Upper lobe of left lung (tissue), 6 donors: ENCODE measurements around the gene FAM120B. TPM values are rescaled to one million over a fixed set of nuclear protein-coding genes. Genes with fewer than 3 reads are reported as not detected.

ENCODE experiments used
- ATAC-seq, 2 donors: fragments of 200-7000 bp; cut with Tn5 transposase; one replicate each; pipeline ENCODE4 v1.9.1; 2022; ENCODE audit warnings: mild to moderate bottlenecking in 2 of 2, moderate library complexity in 2 of 2; ENCODE audit not compliant: low FRiP score in 2 of 2
- DNase-seq, 2 donors: peaks; one replicate each; pipeline ENCODE4 v3.0.0-alpha.2; 2019 to 2020
- H3K27ac ChIP-seq, 4 donors: fragments of 200-600 bp; sonication (generic); one replicate each; pipeline ENCODE4 v1.5.1; 2016 to 2019
- H3K27me3 ChIP-seq, 4 donors: fragments of 200-600 bp; sonication (generic); one replicate each; pipeline ENCODE4 v1.5.1; 2017 to 2019
- H3K36me3 ChIP-seq, 4 donors: fragments of 200-600 bp; sonication (generic); one replicate each; pipeline ENCODE4 v1.5.1; 2016 to 2019
- H3K4me1 ChIP-seq, 4 donors: fragments of 200-600 bp; sonication (generic); one replicate each; pipeline ENCODE4 v1.5.1; 2018 to 2019
- H3K4me3 ChIP-seq, 4 donors: fragments of 200-600 bp; sonication (generic); one replicate each; pipeline ENCODE4 v1.5.1; 2017 to 2019; ENCODE audit warnings: mild to moderate bottlenecking in 2 of 4, moderate library complexity in 1 of 4
- H3K9me3 ChIP-seq, 4 donors: fragments of 200-600 bp; sonication (generic); one replicate each; pipeline ENCODE4 v1.5.1; 2018 to 2019
- EP300 ChIP-seq, 4 donors: sonication (generic); formaldehyde crosslinking; IDR thresholded peaks; one replicate each; pipeline ENCODE4 v1.5.1; 2017; ENCODE audit warnings: antibody characterized with exemption in 4 of 4, control low read depth in 2 of 4
- POLR2A ChIP-seq, 4 donors: fragments of 450-650 bp; IDR thresholded peaks; one replicate each; pipeline ENCODE4 v1.5.1; 2016 to 2017; ENCODE audit warnings: antibody characterized with exemption in 4 of 4, mild to moderate bottlenecking in 2 of 4
- POLR2AphosphoS5 ChIP-seq, 2 donors: sonication (generic); formaldehyde crosslinking; IDR thresholded peaks; one replicate each; pipeline ENCODE4 v1.5.1; 2017; ENCODE audit warnings: antibody characterized with exemption in 2 of 2
- WGBS, 2 donors: methylation state at CpG; one replicate each; pipeline ENCODE4 v1.1.5; 2017 to 2018; 5-methylcytosine and 5-hydroxymethylcytosine counted together
- total RNA-seq, 6 donors: library from RNA; depleted of rRNA in 4 of 6; stranded (reverse); fragments of >200 nt in 4 of 6; gene quantifications; one replicate each; pipeline versions ENCODE4 v1.1.0 to v1.2.1, GENCODE V29; 2016 to 2021
- TF ChIP-seq, protein P1 (sequence below), 6 experiments: fragments of 450-650 bp in 4 of 6; fragments of 200-600 bp in 2 of 6; sonication (generic) in 2 of 6; IDR thresholded peaks; one replicate each; pipeline ENCODE4 v1.5.1; 2016 to 2019; ENCODE audit warnings: antibody characterized with exemption in 6 of 6
- donor health status: DM: no; HTN: no; CAD: no; lungs with moderate emphysema.
- donor health status: DM: no; HTN: yes; CAD: no; lungs with severe emphysema.

Gene FAM120B
- total RNA-seq, 6 donors from 2014 or later, result 20.1 to 51.3 (median 28.3) TPM

DNA sequence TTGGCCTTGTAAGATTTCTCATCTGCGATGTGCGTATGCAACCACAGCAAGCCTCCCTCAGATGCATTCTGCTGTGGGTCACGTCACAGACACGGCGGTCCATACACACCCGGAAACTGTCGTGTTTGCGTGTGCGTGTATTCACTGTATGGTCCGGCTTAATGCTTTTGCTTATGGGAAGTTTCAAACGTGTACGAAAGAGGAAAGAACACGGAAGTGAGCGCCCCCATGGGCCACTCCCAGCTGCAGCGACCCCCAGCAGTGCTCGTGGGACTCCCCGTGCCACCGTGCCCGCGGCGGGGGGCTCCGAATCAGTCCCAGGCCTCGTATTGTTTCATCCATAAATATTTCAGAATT, 25.9 kb upstream of the FAM120B start:
- ATAC-seq (peak in 1 of 2 donors; percentile 65), DNase-seq (peak in 1 of 2 donors; percentile 79)
- no peaks in the 10 kb centered on the region for H3K9me3 ChIP-seq
- no peaks in the 10 kb centered on the region for H3K27me3 ChIP-seq
- 56 to 87% methylated on average over 23 of the region's 23 CpGs for WGBS, 2 donors
- H3K27ac ChIP-seq, result peak overlapping the region in 1 of 4 donors; percentile 36
- H3K36me3 ChIP-seq, result peaks cover 0 to 36% (median 10%) of the 10 kb centered on the region in 4 donors
- H3K4me1 ChIP-seq, result peaks cover 9 to 29% (median 15%) of the 10 kb centered on the region in 4 donors
- H3K4me3 ChIP-seq, result peak overlapping the region in 3 of 4 donors; percentile 26 to 35 (median 26)
- TF ChIP-seq EP300 (IDR thresholded peaks at IDR 0.05) (no peak), POLR2A (IDR thresholded peaks at IDR 0.05) (no peak), POLR2AphosphoS5 (IDR thresholded peaks at IDR 0.05) (no peak)
- TF ChIP-seq, protein P1, sequence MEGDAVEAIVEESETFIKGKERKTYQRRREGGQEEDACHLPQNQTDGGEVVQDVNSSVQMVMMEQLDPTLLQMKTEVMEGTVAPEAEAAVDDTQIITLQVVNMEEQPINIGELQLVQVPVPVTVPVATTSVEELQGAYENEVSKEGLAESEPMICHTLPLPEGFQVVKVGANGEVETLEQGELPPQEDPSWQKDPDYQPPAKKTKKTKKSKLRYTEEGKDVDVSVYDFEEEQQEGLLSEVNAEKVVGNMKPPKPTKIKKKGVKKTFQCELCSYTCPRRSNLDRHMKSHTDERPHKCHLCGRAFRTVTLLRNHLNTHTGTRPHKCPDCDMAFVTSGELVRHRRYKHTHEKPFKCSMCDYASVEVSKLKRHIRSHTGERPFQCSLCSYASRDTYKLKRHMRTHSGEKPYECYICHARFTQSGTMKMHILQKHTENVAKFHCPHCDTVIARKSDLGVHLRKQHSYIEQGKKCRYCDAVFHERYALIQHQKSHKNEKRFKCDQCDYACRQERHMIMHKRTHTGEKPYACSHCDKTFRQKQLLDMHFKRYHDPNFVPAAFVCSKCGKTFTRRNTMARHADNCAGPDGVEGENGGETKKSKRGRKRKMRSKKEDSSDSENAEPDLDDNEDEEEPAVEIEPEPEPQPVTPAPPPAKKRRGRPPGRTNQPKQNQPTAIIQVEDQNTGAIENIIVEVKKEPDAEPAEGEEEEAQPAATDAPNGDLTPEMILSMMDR (IDR thresholded peaks at IDR 0.05), result no peak

DNA sequence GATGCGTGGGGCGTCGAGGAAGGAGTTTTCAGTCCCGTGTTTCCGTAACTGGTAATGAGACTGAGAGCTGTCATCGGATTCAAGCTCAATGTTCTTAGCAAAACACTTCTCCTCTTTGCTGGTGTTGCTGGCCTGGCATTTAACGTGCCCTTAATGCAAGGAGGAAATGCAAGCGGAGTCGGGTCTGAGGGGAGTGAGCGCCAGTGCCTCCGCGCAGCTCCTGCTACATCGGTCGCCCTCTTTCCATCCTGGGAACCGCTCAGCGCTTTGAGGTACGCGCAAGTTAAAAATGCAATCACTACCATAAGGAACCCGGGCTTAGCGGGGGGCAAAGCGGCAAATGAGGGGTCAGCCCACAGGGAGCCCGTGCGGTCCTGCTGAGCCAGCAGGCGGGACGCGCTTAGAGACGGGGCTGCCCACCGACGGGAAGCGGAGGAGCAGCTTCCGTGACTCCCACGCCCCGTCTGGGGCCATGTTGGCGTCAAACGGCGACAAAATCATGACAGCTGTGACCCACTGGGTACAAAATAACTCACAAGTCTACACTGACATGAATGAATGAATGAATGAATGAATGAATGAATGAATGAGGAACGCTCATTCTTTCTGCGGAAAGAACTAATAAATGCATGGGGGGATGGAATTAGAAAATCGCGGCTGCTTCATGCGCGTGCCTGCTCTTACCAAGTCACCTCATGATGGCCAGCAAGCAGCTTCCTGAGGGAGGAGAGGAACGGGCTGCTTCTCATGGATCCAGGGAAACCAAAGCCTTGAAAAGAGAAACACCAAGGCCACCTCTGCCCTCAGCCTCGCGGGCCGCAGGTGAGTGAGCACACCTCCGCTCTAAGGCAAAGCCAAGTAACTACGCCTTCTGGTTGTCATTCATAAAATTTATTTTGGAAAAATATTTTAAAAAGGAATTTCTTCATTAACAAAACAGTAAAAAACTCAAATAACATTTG, 24.9 kb upstream of the FAM120B start:
- no peak for DNase-seq
- TF ChIP-seq POLR2A (IDR thresholded peaks at IDR 0.05) (no peak), EP300 (IDR thresholded peaks at IDR 0.05) (no peak), POLR2AphosphoS5 (IDR thresholded peaks at IDR 0.05) (no peak)
- TF ChIP-seq, protein P1 (IDR thresholded peaks at IDR 0.05), result no peak
- H3K27ac ChIP-seq, result no peak overlapping the region
- peaks cover 0 to 36% (median 10%) of the 10 kb centered on the region in 4 donors for H3K36me3 ChIP-seq
- H3K4me1 ChIP-seq, result peaks cover 16 to 38% (median 18%) of the 10 kb centered on the region in 4 donors
- H3K27me3 ChIP-seq, result no peaks in the 10 kb centered on the region
- 84 to 97% methylated on average over 48 of the region's 48 CpGs for WGBS, 2 donors
- no peaks in the 10 kb centered on the region for H3K9me3 ChIP-seq
- ATAC-seq, result no peak
- H3K4me3 ChIP-seq, result no peak overlapping the region

DNA sequence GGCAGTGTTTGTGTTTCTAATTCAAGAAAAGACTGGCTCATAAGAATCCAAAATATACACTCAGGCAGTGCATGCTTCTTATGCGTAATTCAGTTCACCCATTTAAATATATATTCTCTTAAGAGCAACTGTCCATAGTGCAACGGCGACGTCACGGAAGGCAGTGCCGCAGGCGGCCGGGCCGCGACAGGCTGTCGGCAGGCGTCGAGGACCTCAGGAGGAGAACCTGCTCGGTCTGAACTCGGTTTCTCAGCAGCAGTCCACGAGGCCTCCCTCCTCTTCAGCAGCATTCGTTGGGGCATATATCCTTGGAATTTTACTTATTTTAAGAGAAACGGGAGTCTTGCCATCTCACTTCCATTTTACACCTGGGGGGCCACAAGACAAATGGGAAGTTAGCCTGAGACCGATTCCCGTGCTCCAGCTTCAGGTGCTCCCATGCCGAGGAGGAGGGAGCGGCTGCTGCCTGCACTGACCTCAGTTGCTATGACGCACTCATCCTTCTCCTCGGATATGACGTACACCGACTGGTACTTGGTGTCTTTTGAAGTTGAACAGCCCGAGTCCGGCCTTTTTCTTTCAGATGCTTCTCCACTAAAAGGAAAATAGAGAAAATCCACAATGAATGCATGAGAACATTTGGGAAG, 23.9 kb upstream of the FAM120B start:
- TF ChIP-seq, protein P1 (IDR thresholded peaks at IDR 0.05), result no peak
- TF ChIP-seq EP300 (IDR thresholded peaks at IDR 0.05) (no peak), POLR2AphosphoS5 (IDR thresholded peaks at IDR 0.05) (no peak), POLR2A (IDR thresholded peaks at IDR 0.05) (no peak)
- Histone ChIP-seq H3K27me3 (no peaks in the 10 kb centered on the region), H3K27ac (no peak overlapping the region), H3K36me3 (peaks cover 0 to 36% (median 10%) of the 10 kb centered on the region in 4 donors), H3K9me3 (no peaks in the 10 kb centered on the region), H3K4me1 (peaks cover 21 to 49% (median 25%) of the 10 kb centered on the region in 4 donors), H3K4me3 (no peak overlapping the region)
- 93 to 97% methylated on average over 27 to 28 of the region's 28 CpGs for WGBS, 2 donors
- DNase-seq, result no peak
- no peak for ATAC-seq

DNA sequence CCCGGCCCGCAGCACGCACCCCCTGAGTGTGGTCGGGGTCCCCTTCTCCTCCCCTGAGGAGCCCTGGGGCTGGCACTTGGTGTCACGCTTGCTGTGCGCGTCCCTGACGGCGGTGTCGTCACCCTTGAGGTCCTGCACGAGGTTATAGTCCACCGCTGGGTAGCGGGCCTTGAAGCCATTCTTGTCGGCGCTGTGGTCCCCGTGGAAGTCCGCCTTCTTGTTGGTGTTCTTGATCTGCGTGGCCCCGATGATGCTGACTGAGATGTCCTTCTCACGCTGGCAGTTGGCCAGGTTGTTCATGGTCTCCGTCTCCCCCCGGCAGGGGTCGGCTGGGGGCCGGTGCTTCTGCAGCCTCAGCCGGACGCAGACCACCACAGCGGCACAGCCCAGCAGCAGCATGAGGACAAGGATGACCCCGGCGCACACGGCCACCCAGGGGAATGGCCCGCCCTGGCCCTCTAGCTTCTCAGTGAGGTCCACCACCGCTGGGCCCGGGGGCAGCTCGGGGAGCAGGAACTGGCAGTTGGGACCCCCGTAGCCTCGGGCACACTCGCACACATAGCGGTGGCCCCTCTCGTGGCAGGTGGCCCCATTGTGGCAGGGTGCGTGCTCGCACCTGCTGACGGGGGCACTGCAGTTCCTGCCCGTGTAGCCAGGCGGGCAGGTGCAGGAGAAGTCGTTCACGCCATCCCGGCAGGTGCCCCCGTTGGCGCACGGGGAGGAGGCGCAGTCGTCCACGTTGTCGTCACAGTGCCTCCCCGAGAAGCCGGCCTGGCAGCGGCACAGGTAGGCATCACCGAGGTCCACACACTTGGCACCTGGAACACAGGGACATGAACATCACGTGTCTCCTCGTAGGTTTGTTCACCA, 23.1 kb upstream of the FAM120B start:
- peaks cover 0 to 36% (median 10%) of the 10 kb centered on the region in 4 donors for H3K36me3 ChIP-seq
- no peak for TF ChIP-seq EP300 (IDR thresholded peaks at IDR 0.05)
- TF ChIP-seq, protein P1 (IDR thresholded peaks at IDR 0.05), result no peak
- no peak for TF ChIP-seq POLR2AphosphoS5 (IDR thresholded peaks at IDR 0.05)
- no peak overlapping the region for H3K27ac ChIP-seq
- peaks cover 0 to 5% (median 2%) of the 10 kb centered on the region in 4 donors for H3K27me3 ChIP-seq
- H3K9me3 ChIP-seq, result no peaks in the 10 kb centered on the region
- no peak for ATAC-seq
- 92 to 97% methylated on average over 24 to 60 of the region's 60 CpGs for WGBS, 2 donors
- peaks cover 21 to 52% (median 28%) of the 10 kb centered on the region in 4 donors for H3K4me1 ChIP-seq
- H3K4me3 ChIP-seq, result no peak overlapping the region
- peak in 1 of 2 donors; percentile 81 for DNase-seq
